ENCODE data around the gene TMSB10.

Gene TMSB10

DNA sequence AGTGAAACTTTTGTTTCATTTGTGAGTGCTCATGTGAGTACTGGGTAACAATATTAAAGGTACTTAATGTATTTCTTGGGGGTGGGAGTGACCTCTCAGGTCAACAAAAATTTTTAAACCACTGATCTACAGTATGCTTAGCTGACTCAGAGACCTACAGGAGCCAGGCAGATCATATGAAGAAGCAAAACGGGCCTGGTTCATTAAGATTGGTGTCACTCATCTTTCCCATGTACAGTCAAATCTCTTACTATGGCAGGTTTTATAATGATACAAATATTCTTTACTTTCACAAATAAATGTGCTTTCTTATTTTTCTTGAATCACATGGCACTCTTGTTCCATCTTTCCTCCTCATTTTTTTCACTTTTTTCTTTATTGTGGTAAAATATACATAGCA, 7.7 kb upstream of the TMSB10 start:
- DNase-seq (ENCODE audit: low read depth), result no peak
- no peak overlapping the region for H3K4me3 ChIP-seq (ENCODE audit: low read depth, low read length)
- TF ChIP-seq, protein P1, sequence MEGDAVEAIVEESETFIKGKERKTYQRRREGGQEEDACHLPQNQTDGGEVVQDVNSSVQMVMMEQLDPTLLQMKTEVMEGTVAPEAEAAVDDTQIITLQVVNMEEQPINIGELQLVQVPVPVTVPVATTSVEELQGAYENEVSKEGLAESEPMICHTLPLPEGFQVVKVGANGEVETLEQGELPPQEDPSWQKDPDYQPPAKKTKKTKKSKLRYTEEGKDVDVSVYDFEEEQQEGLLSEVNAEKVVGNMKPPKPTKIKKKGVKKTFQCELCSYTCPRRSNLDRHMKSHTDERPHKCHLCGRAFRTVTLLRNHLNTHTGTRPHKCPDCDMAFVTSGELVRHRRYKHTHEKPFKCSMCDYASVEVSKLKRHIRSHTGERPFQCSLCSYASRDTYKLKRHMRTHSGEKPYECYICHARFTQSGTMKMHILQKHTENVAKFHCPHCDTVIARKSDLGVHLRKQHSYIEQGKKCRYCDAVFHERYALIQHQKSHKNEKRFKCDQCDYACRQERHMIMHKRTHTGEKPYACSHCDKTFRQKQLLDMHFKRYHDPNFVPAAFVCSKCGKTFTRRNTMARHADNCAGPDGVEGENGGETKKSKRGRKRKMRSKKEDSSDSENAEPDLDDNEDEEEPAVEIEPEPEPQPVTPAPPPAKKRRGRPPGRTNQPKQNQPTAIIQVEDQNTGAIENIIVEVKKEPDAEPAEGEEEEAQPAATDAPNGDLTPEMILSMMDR (IDR thresholded peaks at IDR 0.05; ENCODE audit: low read depth, low read length), result no peak
- TF ChIP-seq MYC (IDR thresholded peaks at IDR 0.05; ENCODE audit: low read depth, low read length) (no peak), POLR2A (IDR thresholded peaks at IDR 0.05; ENCODE audit: extremely low read depth, insufficient read length) (no peak)
- TF ChIP-seq, protein P2, sequence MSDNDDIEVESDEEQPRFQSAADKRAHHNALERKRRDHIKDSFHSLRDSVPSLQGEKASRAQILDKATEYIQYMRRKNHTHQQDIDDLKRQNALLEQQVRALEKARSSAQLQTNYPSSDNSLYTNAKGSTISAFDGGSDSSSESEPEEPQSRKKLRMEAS (IDR thresholded peaks at IDR 0.05; ENCODE audit: low read depth, low read length), result no peak

DNA sequence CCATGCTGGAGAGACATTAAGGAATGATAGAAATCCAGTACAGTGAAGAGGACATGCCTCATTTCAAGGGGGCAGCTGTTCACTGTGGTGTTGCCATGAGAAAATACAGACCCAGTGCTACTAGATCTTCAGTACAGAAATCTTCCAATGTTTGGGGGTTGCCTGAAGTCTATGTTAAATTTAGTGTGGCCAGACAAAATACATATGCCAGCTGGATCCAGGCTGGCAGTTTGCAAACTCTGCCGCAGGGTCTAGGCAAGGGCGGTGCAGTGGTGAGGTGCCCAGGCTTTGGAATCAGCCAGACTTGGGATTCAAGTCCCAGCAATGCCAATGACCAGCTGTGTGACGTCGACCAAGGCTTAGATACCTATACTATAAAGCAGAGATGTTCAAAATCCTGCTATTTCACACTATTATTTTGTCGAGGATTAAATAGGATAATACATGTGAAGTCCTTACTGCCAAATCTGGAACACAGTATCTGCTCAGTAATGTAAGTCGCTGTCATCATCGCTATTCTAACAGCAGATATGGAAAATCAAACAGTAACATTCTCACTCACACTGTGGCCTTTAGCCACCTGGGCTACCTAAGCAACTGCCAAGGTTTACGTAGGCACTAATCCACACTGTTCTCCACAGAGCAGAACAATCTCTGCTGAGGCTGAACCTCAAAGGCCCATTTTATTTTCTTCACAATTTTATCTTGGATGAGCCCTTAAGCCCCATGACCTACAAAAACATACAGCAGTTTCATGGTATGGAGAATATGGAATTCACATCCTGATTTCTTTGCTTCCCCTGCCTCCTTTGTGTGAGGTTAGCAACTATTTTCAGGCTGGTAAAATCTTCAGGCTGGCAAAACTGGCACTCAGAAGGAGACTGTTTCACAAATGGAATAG, 5.9 kb upstream of the TMSB10 start:
- H3K4me3 ChIP-seq (ENCODE audit: low read depth, low read length), result no peak overlapping the region
- no peak for DNase-seq (ENCODE audit: low read depth)
- TF ChIP-seq MYC (IDR thresholded peaks at IDR 0.05; ENCODE audit: low read depth, low read length) (no peak), POLR2A (IDR thresholded peaks at IDR 0.05; ENCODE audit: extremely low read depth, insufficient read length) (no peak)
- TF ChIP-seq, protein P1 (IDR thresholded peaks at IDR 0.05; ENCODE audit: low read depth, low read length), result no peak
- TF ChIP-seq, protein P2 (IDR thresholded peaks at IDR 0.05; ENCODE audit: low read depth, low read length), result no peak

DNA sequence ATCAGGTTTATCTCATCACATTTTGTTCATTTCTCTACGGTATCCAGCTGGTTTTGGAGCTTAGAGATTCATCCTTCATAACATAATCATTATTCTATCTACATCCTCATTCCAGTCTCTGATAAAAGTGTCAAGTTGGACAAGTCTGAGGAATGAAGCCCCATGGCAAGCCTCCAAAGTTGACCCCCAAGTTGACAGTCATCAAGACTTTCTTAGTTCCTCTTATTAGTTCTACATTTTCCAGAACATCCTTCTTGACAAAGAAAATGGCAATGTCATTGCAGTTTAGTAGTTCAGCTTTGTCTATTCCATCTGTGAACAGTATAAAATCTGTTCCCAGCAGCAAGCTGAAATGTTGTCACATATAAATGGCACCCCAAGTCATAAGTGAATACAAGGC, 4.5 kb upstream of the TMSB10 start:
- no peak overlapping the region for H3K4me3 ChIP-seq (ENCODE audit: low read depth, low read length)
- no peak for DNase-seq (ENCODE audit: low read depth)
- TF ChIP-seq MYC (IDR thresholded peaks at IDR 0.05; ENCODE audit: low read depth, low read length) (no peak), POLR2A (IDR thresholded peaks at IDR 0.05; ENCODE audit: extremely low read depth, insufficient read length) (no peak)
- TF ChIP-seq, protein P2 (IDR thresholded peaks at IDR 0.05; ENCODE audit: low read depth, low read length), result no peak
- TF ChIP-seq, protein P1 (IDR thresholded peaks at IDR 0.05; ENCODE audit: low read depth, low read length), result no peak

DNA sequence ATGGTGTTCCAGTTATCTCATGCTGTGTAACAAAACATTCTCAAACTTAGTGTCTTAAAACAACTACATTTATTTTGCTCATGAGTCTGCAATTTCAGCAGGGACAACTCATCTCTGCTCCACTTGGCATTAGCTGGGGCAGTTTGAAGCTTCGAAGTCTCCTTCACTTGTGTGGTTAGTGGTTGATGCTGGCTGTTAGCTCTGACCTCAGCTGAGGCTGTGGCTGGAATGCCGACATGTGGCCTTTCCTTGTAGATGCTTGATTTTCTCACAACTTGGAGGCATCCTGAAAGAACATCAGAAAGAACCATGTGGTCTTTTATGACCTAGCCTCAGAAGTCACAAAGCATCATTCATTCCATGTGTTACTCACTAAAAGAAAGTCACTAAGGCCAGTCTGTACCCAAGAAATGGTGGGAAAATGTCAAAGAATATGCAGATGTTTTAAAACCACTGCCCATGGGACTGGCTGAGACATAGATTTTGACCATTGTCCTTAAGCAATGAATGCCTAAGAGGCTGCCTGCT, 3.8 kb upstream of the TMSB10 start:
- H3K4me3 ChIP-seq (ENCODE audit: low read depth, low read length), result no peak overlapping the region
- no peak for DNase-seq (ENCODE audit: low read depth)
- TF ChIP-seq, protein P2 (IDR thresholded peaks at IDR 0.05; ENCODE audit: low read depth, low read length), result no peak
- TF ChIP-seq, protein P1 (IDR thresholded peaks at IDR 0.05; ENCODE audit: low read depth, low read length), result no peak
- no peak for TF ChIP-seq MYC (IDR thresholded peaks at IDR 0.05; ENCODE audit: low read depth, low read length)
- TF ChIP-seq POLR2A (IDR thresholded peaks at IDR 0.05; ENCODE audit: extremely low read depth, insufficient read length), result no peak

DNA sequence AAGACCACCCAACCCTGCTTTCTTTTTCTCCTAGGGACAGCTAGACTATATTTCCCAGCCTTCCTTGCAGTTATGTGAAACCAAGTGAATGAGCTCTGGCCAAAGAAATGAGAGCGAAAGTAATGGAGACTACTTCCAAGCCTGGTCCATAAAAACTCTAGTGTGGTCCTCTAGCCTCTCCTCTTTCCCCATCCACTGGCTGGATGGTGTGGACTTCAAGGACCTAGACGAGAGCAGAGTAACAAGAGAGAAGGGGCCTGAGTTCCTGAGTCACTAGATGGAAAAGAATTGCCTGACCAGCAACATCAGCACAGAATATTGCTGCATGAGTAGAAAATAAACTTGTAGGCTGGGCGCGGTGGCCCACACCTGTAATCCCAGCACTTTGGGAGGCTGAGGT, 2.9 kb upstream of the TMSB10 start:
- no peak for DNase-seq (ENCODE audit: low read depth)
- no peak overlapping the region for H3K4me3 ChIP-seq (ENCODE audit: low read depth, low read length)
- TF ChIP-seq POLR2A (IDR thresholded peaks at IDR 0.05; ENCODE audit: extremely low read depth, insufficient read length) (no peak), MYC (IDR thresholded peaks at IDR 0.05; ENCODE audit: low read depth, low read length) (no peak)
- TF ChIP-seq, protein P1 (IDR thresholded peaks at IDR 0.05; ENCODE audit: low read depth, low read length), result no peak
- TF ChIP-seq, protein P2 (IDR thresholded peaks at IDR 0.05; ENCODE audit: low read depth, low read length), result no peak

Data from NB4 (cell line).